Nucleus accumbens (tissue), 56 donors: ENCODE results near the gene HAUS6.
"Not testable (repeated sequence)": the region's sequence is repeated elsewhere in the genome, so short reads cannot be mapped to it uniquely, and the experiment has no call there.

Source experiments
- DNase-seq, 56 donors: peaks; one replicate each; lab custom pipeline; 2025; lab: John Stamatoyannopoulos, UW

The HAUS6 gene

GRCh38 chr9:19117039-19117716 lies 14.5 kb upstream of the HAUS6 start:
- DNase-seq, result no peak

GRCh38 chr9:19116107-19116790 lies 13.5 kb upstream of the HAUS6 start:
- DNase-seq, result no peak

- no peak for DNase-seq
Observed at GRCh38 chr9:19114680-19115270, 12.1 kb upstream of the HAUS6 start.

GRCh38 chr9:19113964-19114679 lies 11.4 kb upstream of the HAUS6 start:
- no peak for DNase-seq

- DNase-seq, result not testable (repeated sequence)
Observed at GRCh38 chr9:19113064-19113611, 10.4 kb upstream of the HAUS6 start.

- DNase-seq, result no peak
Observed at GRCh38 chr9:19108038-19108437, 5.3 kb upstream of the HAUS6 start.

GRCh38 chr9:19104515-19105282 lies 2.0 kb upstream of the HAUS6 start:
- no peak for DNase-seq

- DNase-seq, result peak in 9 of 56 donors; percentile 24 to 59 (median 37)
Observed at GRCh38 chr9:19102181-19102630, 498 bp downstream of the HAUS6 start.

- no peak for DNase-seq
Observed at GRCh38 chr9:19101203-19101602, 1.5 kb downstream of the HAUS6 start.

GRCh38 chr9:19097431-19097830 lies 5.3 kb downstream of the HAUS6 start:
- not testable (repeated sequence) for DNase-seq

GRCh38 chr9:19087106-19088000 lies 15.4 kb downstream of the HAUS6 start:
- DNase-seq, result no peak

- DNase-seq, result no peak
Observed at GRCh38 chr9:19085295-19085694, 17.4 kb downstream of the HAUS6 start.

GRCh38 chr9:19074836-19075235 lies 27.9 kb downstream of the HAUS6 start:
- no peak for DNase-seq

GRCh38 chr9:19074229-19074628 lies 28.5 kb downstream of the HAUS6 start:
- DNase-seq, result no peak

GRCh38 chr9:19057033-19057432 lies 45.7 kb downstream of the HAUS6 start:
- no peak for DNase-seq

- DNase-seq, result no peak
Observed at GRCh38 chr9:19050637-19051591, 51.8 kb downstream of the HAUS6 start.

- DNase-seq, result peak in 20 of 56 donors; percentile 22 to 73 (median 56)
Observed at GRCh38 chr9:19049917-19050636, 52.6 kb downstream of the HAUS6 start.
